ENCODE results near the gene SKOR2. TPM values are rescaled to one million over a fixed set of nuclear protein-coding genes. Genes with fewer than 3 reads are reported as not detected.
"Not testable (repeated sequence)": the region's sequence is repeated elsewhere in the genome, so short reads cannot be mapped to it uniquely, and the experiment has no call there.

SKOR2 gene
- total RNA-seq, 1 donor from 2014 or later, result not detected

GRCh38 chr18:47187721-47188120 is 63.7 kb downstream of the SKOR2 start:
- no peak for DNase-seq

DNA sequence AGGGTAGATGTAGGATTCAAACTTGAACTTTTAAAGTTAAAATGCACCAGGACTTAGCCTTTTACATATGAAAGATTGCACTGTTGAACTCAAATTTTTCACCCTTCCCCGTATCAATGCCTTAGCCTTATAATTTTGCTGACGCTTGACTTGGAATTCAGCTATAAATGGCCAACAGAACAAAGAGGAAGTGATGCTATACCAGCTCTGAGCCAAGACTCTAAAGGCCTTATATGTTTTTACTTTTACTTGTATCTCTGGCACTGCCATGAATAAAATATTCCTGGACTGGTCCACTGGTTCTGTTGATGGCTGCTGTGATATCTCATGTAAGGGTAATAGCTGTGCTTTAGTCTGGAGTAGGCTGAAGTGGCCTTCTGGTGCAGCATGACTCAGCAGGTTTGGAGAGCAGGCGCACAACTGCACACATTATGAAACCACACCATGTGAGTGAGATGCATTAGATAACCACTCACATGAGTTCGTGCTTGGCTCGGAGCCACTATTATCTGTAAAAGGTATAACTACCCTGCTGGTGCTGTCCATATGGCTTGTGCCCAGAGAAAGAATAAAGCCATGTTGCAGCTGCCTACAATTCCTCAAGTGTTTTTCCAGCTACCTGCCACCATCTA is 66.9 kb downstream of the SKOR2 start:
- DNase-seq, result peak; percentile 73

DNA sequence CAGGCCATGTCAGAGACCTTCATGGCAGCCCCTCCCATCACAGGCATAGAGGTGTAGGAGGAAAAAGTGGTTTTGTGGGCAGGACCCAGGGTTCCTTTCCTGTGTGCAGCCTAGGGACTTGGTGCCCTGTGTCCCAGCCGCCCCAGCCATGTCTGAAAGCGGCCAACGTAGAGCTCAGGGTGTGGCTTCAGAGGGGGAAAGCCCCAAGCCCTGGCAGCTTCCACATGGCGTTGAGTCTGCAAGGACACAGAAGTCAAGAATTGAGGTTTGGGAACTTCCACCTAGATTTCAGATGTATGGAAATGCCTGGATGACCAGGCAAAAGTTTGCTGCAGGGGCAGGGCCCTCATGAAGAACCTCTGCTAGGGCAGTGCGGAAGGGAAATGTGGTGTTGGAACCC is 69.3 kb downstream of the SKOR2 start:
- DNase-seq, result not testable (repeated sequence)

- DNase-seq, result no peak
These were observed 70.7 kb downstream of the SKOR2 start for GRCh38 chr18:47180765-47181164.

DNA sequence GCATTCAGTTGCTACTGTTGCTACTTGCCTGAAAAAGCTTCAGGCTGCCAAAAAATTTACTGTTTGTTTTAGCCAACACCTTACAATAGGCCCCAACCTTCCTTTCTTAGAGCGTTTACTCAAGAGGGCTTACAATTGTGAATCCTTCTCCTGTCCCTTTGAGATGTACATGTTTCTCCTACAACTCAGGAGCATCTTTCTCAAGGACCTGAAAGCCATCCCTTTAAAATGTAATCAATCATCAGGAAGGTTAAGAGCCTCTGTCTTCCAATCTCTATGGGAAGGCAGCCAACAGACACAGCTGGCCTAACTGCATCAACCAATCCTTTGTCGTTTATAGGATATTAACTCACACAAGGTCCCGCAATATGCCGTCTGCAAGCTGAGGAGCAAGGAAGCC is 71.9 kb downstream of the SKOR2 start:
- DNase-seq, result no peak

GRCh38 chr18:47175898-47176575 is 75.4 kb downstream of the SKOR2 start, which contains the start of gene IER3IP1:
TSS of gene IER3IP1 (minus strand) at chr18:47176364. CDS start at chr18:47176277, 87 bp downstream.
- peak; percentile 96 for DNase-seq

DNA sequence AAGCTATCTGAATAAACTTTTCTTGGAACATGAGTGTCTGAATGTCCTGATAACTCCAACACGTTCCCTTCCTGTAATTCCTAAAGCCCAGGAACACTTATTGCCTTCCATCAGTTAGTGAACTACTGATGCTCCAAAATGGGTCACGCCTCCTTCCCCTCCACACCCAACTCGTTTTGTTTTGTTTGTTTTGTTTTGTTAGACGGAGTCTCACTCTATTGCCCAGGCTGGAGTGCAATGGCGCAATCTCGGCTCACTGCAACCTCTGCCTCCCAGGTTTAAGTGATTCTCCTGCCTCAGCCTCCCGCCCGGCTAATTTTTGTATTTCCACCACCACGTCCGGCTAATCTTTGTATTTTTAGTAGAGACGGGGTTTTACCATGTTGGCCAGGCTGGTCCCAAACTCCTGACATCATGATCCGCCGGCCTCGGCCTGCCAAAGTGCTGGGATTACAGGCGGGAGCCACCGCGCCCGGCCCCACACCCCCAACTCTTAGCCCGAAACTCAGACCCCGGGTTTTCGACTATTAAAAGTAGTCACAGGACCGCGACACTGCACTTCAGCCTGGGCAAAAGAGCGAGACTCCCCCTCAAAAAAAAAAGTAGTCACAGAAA is 76.1 kb downstream of the SKOR2 start:
- DNase-seq, result peak; percentile 21

GRCh38 chr18:47174545-47175116 is 76.8 kb downstream of the SKOR2 start:
- DNase-seq, result no peak

DNA sequence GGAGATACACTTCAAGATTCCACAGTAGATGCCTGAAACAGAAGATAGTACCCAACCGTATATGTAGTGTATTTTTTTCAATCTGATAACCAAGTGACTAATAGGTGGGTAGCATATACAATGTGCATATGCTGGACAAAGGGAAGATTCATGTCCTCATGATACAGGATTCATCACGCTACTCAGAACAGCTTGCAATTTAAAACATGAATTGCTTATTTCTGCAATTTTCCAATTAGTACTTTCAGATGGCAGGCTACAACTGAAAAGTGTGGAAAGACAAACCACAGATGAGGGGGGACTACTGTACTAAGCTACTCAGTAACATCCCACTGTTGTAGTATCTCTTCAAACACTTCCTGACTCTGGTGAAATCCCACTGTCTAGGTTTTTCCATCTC is 79.0 kb downstream of the SKOR2 start:
- no peak for DNase-seq

- DNase-seq, result no peak
These were observed 82.5 kb downstream of the SKOR2 start for GRCh38 chr18:47168913-47169312.

GRCh38 chr18:47168509-47168908 is 83.0 kb downstream of the SKOR2 start:
- DNase-seq, result no peak

DNA sequence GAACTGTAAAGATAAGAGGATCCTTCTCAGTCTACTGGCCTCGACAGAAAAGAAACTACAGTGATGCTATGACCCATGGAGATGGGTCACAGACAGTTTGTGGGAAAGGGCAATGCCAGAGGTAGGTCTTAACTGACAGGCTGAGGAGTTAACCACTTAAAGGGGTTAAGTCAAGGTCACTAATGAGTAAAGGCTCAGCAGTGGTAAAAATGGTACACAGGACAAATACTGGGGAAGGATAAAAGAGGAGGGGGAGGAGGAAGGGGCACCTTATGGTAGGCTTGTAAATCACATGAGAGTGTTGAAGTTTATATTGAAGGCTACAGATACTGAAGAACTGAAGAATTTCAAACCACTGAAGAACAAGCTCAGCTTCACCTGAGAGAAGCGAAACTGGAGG is 85.2 kb downstream of the SKOR2 start:
- DNase-seq, result no peak

GRCh38 chr18:47163241-47163640 is 88.2 kb downstream of the SKOR2 start:
- DNase-seq, result no peak

DNA sequence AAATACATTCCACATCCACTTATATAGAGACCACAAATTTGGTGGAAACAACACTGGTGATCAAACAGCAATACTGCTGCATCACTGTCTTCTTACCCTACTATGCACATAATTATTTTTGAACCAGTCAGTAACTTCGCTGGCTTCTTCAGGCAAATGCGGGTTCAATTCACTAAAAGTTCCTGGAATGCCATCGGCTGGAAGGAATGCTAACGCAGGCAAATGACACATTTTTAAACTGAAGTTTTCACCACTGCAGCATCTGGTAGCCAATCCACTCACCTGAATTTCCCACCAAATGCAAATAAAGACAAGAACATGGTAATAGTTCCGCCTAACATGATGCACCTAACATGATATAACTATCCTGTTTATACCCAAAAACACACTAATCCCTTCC is 91.2 kb downstream of the SKOR2 start:
- DNase-seq, result no peak

DNA sequence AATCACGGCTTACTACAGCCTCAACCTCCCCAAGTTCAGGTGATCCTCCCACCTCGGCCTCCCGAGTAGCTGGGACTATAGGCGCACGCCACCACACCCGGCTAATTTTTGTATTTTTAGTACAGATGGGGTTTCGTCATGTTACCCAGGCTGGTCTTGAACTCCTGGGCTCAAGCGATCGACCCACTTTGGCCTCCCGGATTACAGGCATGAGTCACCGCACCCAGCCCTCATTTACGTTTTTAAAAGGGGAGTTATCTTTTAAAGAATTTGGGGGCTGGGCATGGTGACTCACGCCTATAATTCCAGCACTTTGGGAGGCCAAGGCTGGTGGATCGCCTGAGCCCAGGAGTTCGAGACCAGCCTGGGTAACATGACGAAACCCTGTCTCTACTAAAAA is 93.1 kb downstream of the SKOR2 start:
- not testable (repeated sequence) for DNase-seq

Other genes starting within 250 kb of the SKOR2 start
- not detected in 2 replicates for gene ELOA2, start 216.0 kb downstream of the SKOR2 start, total RNA-seq
- 15.8 and 22.7 TPM in 2 replicates for gene HDHD2, start 101.2 kb downstream of the SKOR2 start, total RNA-seq
- gene IER3IP1, start 75.3 kb downstream of the SKOR2 start, total RNA-seq, result 19.4 and 28.4 TPM in 2 replicates